NCI-H1417 treated with DMSO at 0.1 percent for 48 hours (cell line): ENCODE measurements around the gene GCDH.
A peak's percentile ranks its signal among the peaks of the same experiment; 100 is the strongest.
"Not testable (repeated sequence)": the region's sequence is repeated elsewhere in the genome, so short reads cannot be mapped to it uniquely, and the experiment has no call there.

Source experiments
- DNase-seq: peaks from one replicate; lab custom pipeline; 2025; lab: John Stamatoyannopoulos, UW

GCDH gene

GRCh38 chr19:12907166-12907565 is 16.2 kb downstream of the GCDH start:
- no peak for DNase-seq

- peak; percentile 98 for DNase-seq
Measured at GRCh38 chr19:12912571-12912970, 21.6 kb downstream of the GCDH start.

DNA sequence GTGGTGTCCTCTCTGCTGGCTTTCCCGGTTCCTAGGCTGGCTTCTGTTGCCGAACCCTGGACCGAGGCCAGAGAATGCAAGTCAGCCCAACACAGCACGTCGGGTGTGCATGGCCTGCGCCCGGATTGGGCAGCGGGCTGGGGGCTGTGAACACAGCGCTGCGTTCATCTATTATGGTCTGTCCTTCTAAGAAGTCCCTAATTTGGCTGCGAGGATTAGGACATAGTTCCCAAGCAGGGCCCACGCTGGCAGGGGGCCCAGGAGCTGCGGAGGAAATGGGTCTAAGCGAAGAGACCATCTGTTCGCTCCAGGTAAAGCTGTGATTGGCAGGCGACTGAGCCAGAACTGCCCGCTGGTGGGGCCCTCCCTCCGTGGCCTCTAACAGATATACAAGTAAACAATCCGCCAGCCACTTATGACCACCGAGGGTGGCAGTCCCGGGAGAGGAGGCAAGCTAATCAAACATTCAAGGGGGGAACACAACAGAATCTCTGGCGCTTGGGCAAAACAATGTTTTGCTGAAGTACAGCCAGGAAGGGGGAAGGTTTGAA is 22.1 kb downstream of the GCDH start:
- peak; percentile 99 for DNase-seq

DNA sequence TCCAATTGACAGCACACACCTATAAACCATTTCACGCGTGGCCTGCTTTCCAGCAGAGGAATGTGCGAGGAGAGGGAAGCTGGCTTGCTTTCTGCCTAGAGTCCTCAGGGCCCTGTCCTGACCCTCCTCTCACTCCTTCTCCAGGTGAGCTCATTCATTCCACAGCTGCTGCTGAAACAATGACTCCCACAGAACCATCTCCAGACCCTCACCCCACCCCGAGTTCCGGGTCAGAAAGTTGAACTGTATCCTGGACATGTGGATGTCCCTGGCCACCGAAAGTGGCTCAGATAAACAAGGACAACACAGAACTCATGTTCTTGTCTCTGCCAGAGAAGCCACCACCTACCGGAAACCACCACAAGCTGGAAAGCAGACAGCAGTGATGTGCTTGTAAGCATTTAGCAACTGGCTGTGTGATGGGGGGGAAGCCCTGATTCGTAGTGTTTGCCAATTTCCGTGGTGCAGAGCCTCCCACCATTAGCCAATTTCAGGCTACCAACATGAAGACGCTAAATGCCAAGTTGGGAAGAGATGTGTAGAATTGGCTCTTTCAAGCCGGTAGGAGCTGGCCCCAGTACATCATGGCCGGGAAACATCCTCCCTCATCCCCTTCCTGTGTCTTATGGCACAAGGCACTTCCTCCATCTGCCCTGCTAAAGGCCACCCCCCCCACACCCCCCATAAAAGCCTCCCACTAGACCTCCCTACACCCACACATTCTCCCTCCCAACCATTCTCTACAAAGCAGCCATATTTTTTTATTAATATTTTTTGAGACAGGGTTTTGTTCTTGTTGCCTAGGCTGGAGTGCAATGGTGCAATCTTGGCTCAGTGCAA is 23.1 kb downstream of the GCDH start:
- DNase-seq: no peak

- not testable (repeated sequence) for DNase-seq
Measured at GRCh38 chr19:12915860-12916259, 24.9 kb downstream of the GCDH start.

- DNase-seq: no peak
Measured at GRCh38 chr19:12918253-12918652, 27.3 kb downstream of the GCDH start.

GRCh38 chr19:12921047-12921446 is 30.1 kb downstream of the GCDH start:
- no peak for DNase-seq

- DNase-seq: no peak
Measured at GRCh38 chr19:12922959-12923358, 32.0 kb downstream of the GCDH start.

- no peak for DNase-seq
Measured at GRCh38 chr19:12924621-12925310, 33.8 kb downstream of the GCDH start.

DNA sequence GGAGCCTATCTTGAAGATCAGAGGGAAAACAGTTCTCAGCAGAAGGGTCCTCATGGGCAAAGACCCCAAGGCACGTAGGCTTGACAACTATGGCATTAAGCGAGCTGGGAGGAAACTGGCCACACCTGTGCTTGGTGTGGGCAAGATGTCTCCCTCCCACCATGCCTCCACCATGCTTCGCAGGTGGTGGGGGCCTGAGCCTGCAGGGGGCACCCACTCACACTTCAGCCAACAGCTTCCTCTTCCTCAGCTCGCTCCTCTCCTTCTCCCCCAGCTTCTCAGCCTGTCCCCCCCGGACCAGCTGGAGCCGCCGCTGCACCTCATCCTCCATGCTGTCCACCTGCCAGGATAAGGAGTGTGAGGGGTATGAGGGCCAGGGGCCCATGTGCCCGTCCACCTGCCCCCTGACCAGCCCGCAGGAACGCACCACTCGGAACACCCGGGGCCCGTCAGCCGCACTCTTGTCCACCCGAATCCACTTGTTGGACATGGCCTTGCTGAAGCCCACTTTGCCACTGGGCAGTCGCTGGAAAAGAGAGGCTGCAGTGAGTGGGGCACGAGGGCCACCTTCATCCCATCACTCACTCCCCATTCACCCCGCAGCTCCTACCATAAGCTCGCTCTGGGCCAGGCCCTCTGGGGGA is 39.2 kb downstream of the GCDH start:
- DNase-seq: no peak

GRCh38 chr19:12932392-12933286 is 41.7 kb downstream of the GCDH start:
- no peak for DNase-seq

GRCh38 chr19:12933287-12934072 is 42.5 kb downstream of the GCDH start, which contains the start of gene FARSA:
TSS of gene FARSA (minus strand) at chr19:12933711. CDS start at chr19:12933696, 15 bp downstream.
- peak; percentile 60 for DNase-seq

- DNase-seq: no peak
Measured at GRCh38 chr19:12935071-12935470, 44.1 kb downstream of the GCDH start.

GRCh38 chr19:12936582-12936981 is 45.6 kb downstream of the GCDH start:
- no peak for DNase-seq

GRCh38 chr19:12937093-12937926 is 46.4 kb downstream of the GCDH start:
- no peak for DNase-seq

- DNase-seq: peak; percentile 96
Measured at GRCh38 chr19:12937927-12938778, 47.2 kb downstream of the GCDH start, which contains the start of gene CALR. TSS of gene CALR (plus strand) at chr19:12938609. CDS start at chr19:12938680, 71 bp downstream.

DNA sequence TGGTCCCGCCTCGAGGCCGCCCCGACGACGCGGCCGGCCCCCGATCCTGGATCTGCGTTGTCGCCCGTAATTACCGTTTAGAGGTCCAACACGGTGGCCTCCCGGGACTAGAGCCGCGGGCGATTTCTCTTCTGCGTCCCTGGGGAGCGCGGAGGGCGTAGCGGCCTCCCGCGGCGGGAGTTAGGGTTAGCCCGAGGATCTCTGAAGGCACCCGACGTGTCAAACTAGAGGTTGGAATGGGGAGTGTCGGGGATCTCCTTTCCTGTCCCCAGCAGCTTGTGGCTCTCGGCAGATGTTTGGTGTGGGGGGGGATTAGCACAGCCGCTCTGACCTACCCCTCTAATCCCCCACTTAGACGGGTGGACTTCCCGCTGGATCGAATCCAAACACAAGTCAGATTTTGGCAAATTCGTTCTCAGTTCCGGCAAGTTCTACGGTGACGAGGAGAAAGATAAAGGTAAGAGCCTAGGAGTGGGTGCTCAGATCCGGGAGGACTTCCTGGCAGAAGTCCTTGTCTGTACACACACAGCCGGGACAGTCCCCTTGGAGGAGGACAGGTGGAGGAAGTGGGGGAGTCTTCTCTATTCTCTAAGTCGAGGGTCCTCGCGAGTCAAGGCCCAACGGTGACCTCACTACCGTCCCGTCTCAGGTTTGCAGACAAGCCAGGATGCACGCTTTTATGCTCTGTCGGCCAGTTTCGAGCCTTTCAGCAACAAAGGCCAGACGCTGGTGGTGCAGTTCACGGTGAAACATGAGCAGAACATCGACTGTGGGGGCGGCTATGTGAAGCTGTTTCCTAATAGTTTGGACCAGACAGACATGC is 48.0 kb downstream of the GCDH start:
- DNase-seq: no peak

DNA sequence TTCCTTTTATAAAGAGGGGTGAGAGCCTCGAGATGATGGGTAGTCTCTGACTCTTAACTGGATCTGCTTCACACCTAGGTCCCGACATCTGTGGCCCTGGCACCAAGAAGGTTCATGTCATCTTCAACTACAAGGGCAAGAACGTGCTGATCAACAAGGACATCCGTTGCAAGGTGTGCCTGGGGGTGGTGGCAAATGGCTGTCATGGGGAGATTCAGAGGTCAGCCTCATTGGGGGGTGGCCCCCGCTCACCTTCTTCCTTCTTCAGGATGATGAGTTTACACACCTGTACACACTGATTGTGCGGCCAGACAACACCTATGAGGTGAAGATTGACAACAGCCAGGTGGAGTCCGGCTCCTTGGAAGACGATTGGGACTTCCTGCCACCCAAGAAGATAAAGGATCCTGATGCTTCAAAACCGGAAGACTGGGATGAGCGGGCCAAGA is 49.0 kb downstream of the GCDH start:
- no peak for DNase-seq
